Activated T-cell treated with anti-CD3 and anti-CD28 coated beads, Interleukin-2, amount 50 U/mL, for 24 hours (primary cell): ENCODE data around the gene SLC22A15.
"Not testable (repeated sequence)": the region's sequence is repeated elsewhere in the genome, so short reads cannot be mapped to it uniquely, and the experiment has no call there.

Experiments used
- DNase-seq: peaks from one replicate; pipeline ENCODE4 v3.0.0-alpha.2; 2020
- H3K27ac Mint-ChIP-seq: 2 replicates; pipeline ENCODE4 v1.8.0; 2020; ENCODE audit warnings: mild to moderate bottlenecking, mixed read lengths
- H3K27me3 Mint-ChIP-seq: 2 replicates; pipeline ENCODE4 v1.8.0; 2020; ENCODE audit warnings: mixed read lengths
- H3K36me3 Mint-ChIP-seq: 2 replicates; pipeline ENCODE4 v1.8.0; 2020; ENCODE audit warnings: low read depth, mixed read lengths
- H3K4me1 Mint-ChIP-seq: 2 replicates; pipeline ENCODE4 v1.8.0; 2020; ENCODE audit warnings: low read depth, mixed read lengths
- H3K4me3 Mint-ChIP-seq: 2 replicates; pipeline ENCODE4 v1.8.0; 2020; ENCODE audit warnings: mild to moderate bottlenecking, moderate library complexity, mixed read lengths
- H3K9me3 Mint-ChIP-seq: 2 replicates; pipeline ENCODE4 v1.8.0; 2020; ENCODE audit warnings: mixed read lengths

SLC22A15 gene

DNA sequence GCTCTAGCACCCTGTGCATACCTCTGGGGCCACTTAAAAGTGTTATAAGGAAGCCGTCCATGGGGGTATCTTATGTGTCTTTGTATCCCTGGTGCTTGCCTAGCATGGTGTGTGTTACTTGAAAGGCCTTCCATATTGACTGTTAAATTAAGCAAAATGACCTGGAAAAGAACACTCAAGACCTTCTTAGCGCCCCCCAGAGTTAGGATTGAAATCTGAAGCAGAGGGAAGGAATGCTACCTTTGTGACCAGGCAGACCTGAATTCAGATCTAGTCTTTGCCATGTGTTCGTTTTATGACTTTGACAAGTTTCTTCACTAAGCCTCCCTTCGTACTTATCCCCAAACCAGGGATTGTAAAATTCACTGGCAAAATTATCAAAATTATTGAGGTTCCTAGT, 59.9 kb downstream of the SLC22A15 start:
- DNase-seq, result no peak
- no peaks in the 10 kb centered on the region for H3K4me1 Mint-ChIP-seq
- no peaks in the 10 kb centered on the region for H3K36me3 Mint-ChIP-seq
- no peaks in the 10 kb centered on the region for H3K9me3 Mint-ChIP-seq
- peaks cover 3% of the 10 kb centered on the region for H3K27me3 Mint-ChIP-seq
- no peak overlapping the region for H3K27ac Mint-ChIP-seq
- H3K4me3 Mint-ChIP-seq, result no peak overlapping the region

DNA sequence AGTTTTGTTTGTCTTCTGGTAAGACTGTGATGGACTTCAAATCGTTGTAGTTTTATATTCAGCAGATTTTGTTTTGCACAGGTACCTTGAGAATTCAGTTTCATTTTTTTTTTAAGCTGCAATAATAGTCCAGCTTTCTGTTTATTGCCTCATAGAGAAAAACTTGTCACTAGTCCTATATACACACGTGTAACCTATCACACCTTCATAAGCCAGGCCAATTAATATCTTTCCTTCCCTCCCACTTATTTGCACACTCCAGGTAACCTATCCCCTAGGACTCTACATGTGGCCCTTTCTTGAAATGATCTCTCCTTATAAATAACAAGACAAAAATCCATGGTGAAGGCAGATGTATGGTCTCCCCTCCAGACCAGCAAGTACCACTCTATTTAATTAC, 62.4 kb downstream of the SLC22A15 start:
- Mint-ChIP-seq H3K9me3 (no peaks in the 10 kb centered on the region), H3K36me3 (no peaks in the 10 kb centered on the region), H3K4me3 (no peak overlapping the region), H3K4me1 (no peaks in the 10 kb centered on the region), H3K27ac (no peak overlapping the region), H3K27me3 (no peaks in the 10 kb centered on the region)
- DNase-seq, result no peak

DNA sequence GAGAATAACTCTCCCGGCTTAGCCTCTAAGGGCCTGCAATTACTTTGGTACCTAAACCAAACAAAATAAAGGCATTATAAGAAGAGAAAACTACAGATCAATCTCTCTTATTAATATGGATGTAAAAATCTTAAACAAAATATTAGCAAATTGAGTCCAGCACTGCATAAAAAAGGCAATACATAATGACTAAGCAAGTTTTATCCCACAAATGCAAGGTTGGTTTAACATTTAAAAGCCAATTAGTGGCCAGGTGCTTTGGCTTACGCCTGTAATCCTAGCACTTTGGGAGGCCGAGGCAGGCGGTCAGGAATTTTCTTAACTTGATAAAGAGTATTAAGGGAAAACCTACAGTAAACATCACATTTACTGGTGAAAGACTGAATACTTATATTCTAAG, 67.8 kb downstream of the SLC22A15 start:
- no peak overlapping the region for H3K27ac Mint-ChIP-seq
- DNase-seq, result no peak
- no peaks in the 10 kb centered on the region for H3K9me3 Mint-ChIP-seq
- H3K4me1 Mint-ChIP-seq, result no peaks in the 10 kb centered on the region
- no peak overlapping the region for H3K4me3 Mint-ChIP-seq
- no peaks in the 10 kb centered on the region for H3K36me3 Mint-ChIP-seq
- no peaks in the 10 kb centered on the region for H3K27me3 Mint-ChIP-seq

DNA sequence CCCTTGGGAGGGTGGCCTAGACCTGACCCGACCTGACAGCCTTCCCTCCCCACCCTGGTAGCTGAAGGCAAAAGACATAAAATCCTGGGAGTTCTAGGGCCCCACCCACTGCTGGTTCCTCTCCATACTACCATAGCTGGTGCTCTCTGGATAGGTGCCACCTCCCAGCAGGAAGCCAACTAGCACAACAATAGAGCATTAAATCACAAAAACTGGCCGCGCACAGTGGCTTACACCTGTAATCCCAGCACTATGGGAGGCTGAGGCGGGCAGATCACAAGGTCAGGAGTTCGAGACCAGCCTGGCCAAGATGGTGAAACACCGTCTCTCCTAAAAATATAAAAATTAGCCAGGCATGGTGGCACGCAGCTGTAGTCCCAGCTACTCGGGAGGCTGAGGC, 70.6 kb downstream of the SLC22A15 start:
- H3K36me3 Mint-ChIP-seq, H3K27ac Mint-ChIP-seq, H3K4me1 Mint-ChIP-seq, H3K9me3 Mint-ChIP-seq, DNase-seq, H3K4me3 Mint-ChIP-seq: not testable (repeated sequence)
- peaks cover 11% of the 10 kb centered on the region for H3K27me3 Mint-ChIP-seq

DNA sequence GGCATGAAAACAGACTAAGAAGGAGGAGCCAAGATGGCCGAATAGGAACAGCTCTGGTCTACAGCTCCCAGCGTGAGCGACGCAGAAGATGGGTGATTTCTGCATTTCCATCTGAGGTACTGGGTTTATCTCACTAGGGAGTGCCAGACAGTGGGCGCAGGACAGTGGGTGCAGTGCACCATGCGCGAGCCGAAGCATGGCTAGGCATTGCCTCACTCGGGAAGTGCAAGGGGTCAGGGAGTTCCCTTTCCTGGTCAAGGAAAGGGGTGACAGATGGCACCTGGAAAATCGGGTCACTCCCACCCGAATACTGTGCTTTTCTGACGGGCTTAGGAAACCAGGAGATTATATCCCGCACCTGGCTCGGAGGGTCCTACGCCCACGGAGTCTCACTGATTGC, 75.6 kb downstream of the SLC22A15 start:
- H3K27ac Mint-ChIP-seq, DNase-seq, H3K36me3 Mint-ChIP-seq, H3K4me3 Mint-ChIP-seq, H3K4me1 Mint-ChIP-seq, H3K9me3 Mint-ChIP-seq: not testable (repeated sequence)
- peaks cover 11% of the 10 kb centered on the region for H3K27me3 Mint-ChIP-seq

DNA sequence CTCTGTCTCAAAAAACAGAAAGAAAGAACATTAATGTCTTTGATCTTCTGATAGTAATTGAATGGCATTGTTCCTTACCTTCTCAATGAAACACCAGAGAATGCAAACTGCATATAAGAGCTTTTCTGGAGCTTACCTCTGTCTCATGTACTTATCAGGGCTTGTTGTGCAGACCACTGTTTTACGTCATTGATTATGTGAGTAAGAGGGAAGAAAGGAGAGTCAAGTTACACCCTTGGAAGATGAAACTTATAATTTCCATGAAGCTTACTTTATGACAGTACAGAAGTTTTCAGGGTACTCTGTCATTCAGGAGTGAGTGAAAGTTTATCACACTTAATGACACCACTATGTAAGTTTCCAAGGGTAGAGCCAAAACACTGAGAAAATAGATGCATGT, 85.9 kb downstream of the SLC22A15 start:
- no peak for DNase-seq
- Mint-ChIP-seq H3K9me3 (peaks cover 14% of the 10 kb centered on the region), H3K4me1 (no peaks in the 10 kb centered on the region), H3K4me3 (no peak overlapping the region), H3K27me3 (peaks cover 14% of the 10 kb centered on the region), H3K27ac (no peak overlapping the region), H3K36me3 (no peaks in the 10 kb centered on the region)

DNA sequence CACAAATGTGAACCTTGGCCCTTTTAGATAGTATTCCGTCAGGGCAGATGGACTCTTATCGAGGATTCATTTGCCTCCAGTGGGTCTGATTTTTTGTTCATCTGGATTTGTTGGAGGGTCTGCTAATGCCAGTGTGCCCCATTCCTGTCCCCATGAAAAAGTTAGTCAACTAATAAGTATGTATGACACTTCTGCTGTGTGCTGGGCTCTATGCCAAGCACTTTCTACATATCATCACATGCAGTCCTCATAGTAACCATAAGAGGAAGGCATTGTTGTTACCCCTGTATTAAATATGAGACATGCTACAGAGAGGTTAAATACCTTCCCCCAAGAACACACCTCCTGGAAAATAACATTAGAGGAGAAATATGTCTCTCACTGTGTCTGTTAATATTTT, 88.3 kb downstream of the SLC22A15 start:
- no peak overlapping the region for H3K27ac Mint-ChIP-seq
- no peak overlapping the region for H3K4me3 Mint-ChIP-seq
- DNase-seq, result no peak
- peaks cover 17% of the 10 kb centered on the region for H3K27me3 Mint-ChIP-seq
- H3K36me3 Mint-ChIP-seq, result no peaks in the 10 kb centered on the region
- peaks cover under 1% of the 10 kb centered on the region for H3K9me3 Mint-ChIP-seq
- H3K4me1 Mint-ChIP-seq, result no peaks in the 10 kb centered on the region

DNA sequence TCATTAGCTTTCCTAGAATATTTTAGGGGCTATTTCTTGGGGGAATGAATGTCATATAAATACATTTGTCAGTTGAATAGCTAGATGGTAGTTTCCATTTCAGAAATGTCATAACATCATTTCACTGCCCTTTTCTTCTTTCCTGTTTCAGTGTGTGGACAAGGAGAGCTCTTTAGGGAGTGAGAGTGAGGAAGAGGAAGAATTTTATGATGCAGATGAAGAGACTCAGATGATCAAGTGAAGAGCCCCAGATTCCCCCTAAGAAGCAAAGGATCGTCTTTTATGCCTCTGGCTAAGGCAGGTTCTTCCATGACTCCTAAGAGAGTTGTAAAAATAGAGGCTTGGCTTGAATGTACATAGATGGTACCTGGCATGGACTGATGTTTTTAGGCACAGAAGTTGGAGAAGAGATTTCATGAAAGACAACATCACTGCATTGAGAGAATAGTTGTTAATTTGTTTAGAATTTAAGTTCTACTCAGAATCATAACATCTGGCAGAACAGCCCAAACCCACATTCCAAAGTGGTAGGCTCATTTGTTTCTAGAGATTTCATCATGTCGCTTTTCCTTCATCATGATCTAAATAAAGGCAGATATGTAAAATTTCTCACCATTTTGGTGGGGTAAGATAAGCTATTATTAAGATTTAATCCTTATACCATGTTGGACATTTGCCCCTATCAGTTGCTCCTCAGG, 90.7 kb downstream of the SLC22A15 start:
- H3K36me3 Mint-ChIP-seq, result no peaks in the 10 kb centered on the region
- H3K27me3 Mint-ChIP-seq, result peaks cover 18% of the 10 kb centered on the region

DNA sequence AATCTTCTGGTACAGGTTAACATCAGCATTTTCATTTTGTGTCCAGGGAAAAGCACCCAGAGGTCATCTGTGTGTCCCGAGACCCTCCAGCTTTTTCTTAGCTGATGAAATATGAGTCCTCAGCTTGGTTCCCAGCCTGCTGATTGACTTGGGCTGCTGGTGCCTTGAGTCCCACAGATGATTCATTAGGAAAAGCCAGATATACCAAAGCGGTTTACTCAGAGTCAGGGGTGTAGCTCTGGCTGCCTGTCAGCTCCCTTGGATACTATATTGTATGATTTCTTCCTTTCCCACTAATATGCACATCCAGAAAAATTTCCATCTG, 91.2 kb downstream of the SLC22A15 start:
- Mint-ChIP-seq H3K27me3 (peaks cover 18% of the 10 kb centered on the region), H3K9me3 (no peaks in the 10 kb centered on the region), H3K36me3 (no peaks in the 10 kb centered on the region), H3K27ac (no peak overlapping the region), H3K4me1 (no peaks in the 10 kb centered on the region), H3K4me3 (no peak overlapping the region)
- DNase-seq, result no peak

More for the DNA sequence above, 90.7 kb downstream of the SLC22A15 start:
- no peak overlapping the region for H3K27ac Mint-ChIP-seq
- DNase-seq, result no peak
- no peaks in the 10 kb centered on the region for H3K4me1 Mint-ChIP-seq
- no peaks in the 10 kb centered on the region for H3K9me3 Mint-ChIP-seq
- H3K4me3 Mint-ChIP-seq, result no peak overlapping the region

DNA sequence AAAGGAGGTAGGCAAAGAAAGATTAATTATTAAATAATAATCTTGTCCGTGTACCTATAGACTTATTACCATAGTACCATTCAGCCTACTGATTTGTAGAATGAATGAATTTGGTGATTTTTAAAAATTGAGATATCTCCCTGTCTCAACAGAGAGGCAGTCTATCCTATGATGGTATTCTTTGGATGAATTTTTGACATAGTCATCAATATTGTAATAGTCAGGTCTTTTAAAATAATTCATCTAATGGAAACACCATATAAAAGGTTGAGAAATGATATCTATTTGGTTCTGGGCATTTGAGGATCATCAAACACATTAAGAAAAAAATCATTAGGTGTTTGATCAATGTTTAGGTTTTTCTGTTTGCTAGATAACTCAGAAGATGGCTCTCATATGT, 99.3 kb downstream of the SLC22A15 start:
- Mint-ChIP-seq H3K27ac (no peak overlapping the region), H3K36me3 (no peaks in the 10 kb centered on the region), H3K27me3 (peaks cover 2% of the 10 kb centered on the region), H3K4me3 (no peak overlapping the region), H3K4me1 (no peaks in the 10 kb centered on the region), H3K9me3 (no peaks in the 10 kb centered on the region)
- DNase-seq, result no peak

DNA sequence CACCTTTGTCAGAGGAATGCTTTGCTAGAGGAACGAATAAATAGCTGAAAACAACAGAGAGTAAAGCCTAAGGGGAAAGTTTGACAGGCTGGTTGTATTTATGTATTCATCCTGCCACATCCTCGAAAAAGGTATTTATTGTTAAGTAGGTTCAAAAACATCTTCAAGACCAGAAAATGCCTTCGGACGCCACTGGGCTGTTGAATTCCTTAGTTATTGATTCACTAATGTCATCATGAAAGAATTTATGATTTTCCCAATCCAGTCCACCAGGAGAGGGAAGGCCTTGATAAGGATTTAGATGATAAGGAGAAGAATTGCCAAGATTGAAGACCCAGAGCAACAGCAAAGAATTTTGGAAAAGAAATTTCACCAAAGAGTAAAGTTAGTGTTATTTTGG, 99.7 kb downstream of the SLC22A15 start:
- no peaks in the 10 kb centered on the region for H3K9me3 Mint-ChIP-seq
- H3K27ac Mint-ChIP-seq, result no peak overlapping the region
- peaks cover 2% of the 10 kb centered on the region for H3K27me3 Mint-ChIP-seq
- H3K4me1 Mint-ChIP-seq, result no peaks in the 10 kb centered on the region
- no peak for DNase-seq
- H3K4me3 Mint-ChIP-seq, result no peak overlapping the region
- H3K36me3 Mint-ChIP-seq, result no peaks in the 10 kb centered on the region

DNA sequence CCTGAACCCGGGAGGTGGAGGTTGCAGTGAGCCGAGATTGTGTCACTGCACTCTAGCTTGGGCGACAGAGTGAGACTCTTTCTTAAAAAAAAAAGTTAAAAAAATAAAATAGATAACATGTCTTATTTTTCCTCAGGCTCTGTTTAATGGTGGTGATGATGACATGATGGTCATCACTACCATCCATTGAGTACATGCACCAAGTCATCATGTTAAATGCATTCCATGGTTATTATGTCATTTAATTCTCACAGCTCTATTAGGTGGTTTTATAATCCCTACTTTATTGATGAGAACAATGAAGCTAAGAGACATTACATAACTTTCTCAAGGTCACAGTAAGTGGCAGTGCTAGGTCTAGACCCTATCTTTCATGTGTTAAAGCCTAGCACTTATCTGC, 100.5 kb downstream of the SLC22A15 start:
- no peak overlapping the region for H3K27ac Mint-ChIP-seq
- H3K4me1 Mint-ChIP-seq, result no peaks in the 10 kb centered on the region
- no peak overlapping the region for H3K4me3 Mint-ChIP-seq
- H3K36me3 Mint-ChIP-seq, result no peaks in the 10 kb centered on the region
- DNase-seq, result no peak
- H3K27me3 Mint-ChIP-seq, result peaks cover under 1% of the 10 kb centered on the region
- H3K9me3 Mint-ChIP-seq, result no peaks in the 10 kb centered on the region

DNA sequence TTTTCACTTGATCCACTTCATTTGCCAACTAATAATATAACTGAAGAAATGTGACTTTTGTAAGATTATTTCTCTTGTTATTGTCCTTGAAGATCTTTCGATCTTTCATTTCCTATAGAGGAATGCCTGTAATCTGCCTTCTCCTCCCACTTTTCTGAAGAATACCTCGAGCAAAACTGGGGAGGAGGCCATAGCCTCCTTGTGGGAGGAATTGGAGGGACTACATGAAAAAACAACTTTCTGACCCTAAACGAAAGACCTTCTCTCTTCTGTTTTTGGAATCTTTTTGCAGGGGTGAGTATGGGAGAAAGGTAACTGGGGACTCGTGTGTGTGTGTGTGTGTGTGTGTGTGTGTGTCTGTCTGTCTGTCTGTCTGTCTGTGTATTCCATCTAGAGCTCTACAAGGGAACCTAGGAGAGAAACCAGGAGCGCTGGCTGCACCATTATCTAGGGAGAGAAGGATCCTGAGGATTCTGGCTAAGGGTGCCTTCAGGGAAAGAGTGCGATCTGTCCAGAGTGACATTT, 102.4 kb downstream of the SLC22A15 start:
- DNase-seq, result no peak
- no peaks in the 10 kb centered on the region for H3K9me3 Mint-ChIP-seq
- H3K4me1 Mint-ChIP-seq, result no peaks in the 10 kb centered on the region
- no peaks in the 10 kb centered on the region for H3K27me3 Mint-ChIP-seq
- no peak overlapping the region for H3K27ac Mint-ChIP-seq
- no peaks in the 10 kb centered on the region for H3K36me3 Mint-ChIP-seq
- H3K4me3 Mint-ChIP-seq, result no peak overlapping the region

DNA sequence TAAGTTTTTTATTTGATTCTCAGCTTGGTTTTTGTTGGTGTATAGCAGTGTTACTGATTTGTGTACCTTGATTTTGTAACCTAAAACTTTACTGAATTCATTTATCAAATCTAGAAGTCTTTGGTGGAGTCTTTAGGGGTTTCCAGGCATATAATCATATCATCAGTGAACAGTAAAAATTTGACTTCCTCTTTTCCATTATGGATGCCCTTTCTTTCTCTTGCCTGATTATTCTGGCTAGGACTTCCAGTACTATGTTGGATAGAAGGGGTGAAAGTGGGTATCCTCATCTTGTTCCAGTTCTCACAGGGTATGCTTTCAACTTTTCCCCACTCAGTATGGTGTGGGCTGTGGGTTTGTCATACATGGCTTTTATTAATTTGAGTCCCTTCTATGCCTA, 111.3 kb downstream of the SLC22A15 start:
- H3K4me1 Mint-ChIP-seq, result no peaks in the 10 kb centered on the region
- no peak overlapping the region for H3K27ac Mint-ChIP-seq
- peaks cover 31% of the 10 kb centered on the region for H3K27me3 Mint-ChIP-seq
- H3K4me3 Mint-ChIP-seq, result no peak overlapping the region
- H3K9me3 Mint-ChIP-seq, result peaks cover 32% of the 10 kb centered on the region
- no peak for DNase-seq
- peaks cover 4% of the 10 kb centered on the region for H3K36me3 Mint-ChIP-seq

DNA sequence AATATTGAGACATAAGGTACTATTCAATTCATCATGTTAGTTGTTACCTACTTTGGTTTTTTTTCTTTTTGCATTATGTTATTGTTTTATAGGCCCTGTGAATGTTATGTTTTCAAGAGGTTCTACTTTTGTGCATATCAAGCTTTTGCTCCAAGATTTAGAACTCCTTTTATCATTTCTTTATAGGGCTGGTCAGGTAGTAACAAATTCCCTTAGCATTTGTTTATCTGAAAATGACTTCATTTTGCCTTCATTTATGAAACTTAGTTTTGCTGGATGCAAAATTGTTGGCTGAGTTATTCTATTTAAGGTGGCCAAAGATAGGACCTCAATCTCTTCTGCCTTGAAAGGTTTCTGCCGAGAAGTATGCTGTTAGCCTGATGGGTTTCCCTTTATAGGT, 113.6 kb downstream of the SLC22A15 start:
- no peak overlapping the region for H3K27ac Mint-ChIP-seq
- no peaks in the 10 kb centered on the region for H3K4me1 Mint-ChIP-seq
- peaks cover 32% of the 10 kb centered on the region for H3K9me3 Mint-ChIP-seq
- H3K36me3 Mint-ChIP-seq, result peaks cover 4% of the 10 kb centered on the region
- no peak for DNase-seq
- H3K27me3 Mint-ChIP-seq, result peaks cover 31% of the 10 kb centered on the region
- no peak overlapping the region for H3K4me3 Mint-ChIP-seq

DNA sequence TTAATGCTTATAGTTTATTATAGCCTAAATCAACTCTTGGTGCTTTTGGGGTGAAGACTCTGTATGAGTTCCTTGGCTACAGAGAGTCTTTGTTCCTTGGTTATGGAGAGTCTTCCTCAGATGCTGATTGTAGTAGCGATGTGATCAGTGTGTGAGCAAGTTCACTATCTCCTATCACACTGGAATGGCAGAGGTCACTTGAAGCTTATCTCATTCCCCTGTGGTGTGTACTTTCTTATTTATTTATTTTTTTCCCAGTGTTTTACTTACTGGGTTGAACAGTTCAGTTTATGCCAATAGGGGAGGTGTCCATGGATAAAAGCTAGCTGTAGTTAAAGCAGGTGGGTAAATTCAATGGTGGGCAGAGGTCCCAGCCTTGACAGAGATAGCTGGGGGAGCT, 114.8 kb downstream of the SLC22A15 start:
- no peaks in the 10 kb centered on the region for H3K4me1 Mint-ChIP-seq
- H3K9me3 Mint-ChIP-seq, result peaks cover 35% of the 10 kb centered on the region
- H3K27me3 Mint-ChIP-seq, result peaks cover 26% of the 10 kb centered on the region
- no peak overlapping the region for H3K27ac Mint-ChIP-seq
- no peak overlapping the region for H3K4me3 Mint-ChIP-seq
- DNase-seq, result no peak
- H3K36me3 Mint-ChIP-seq, result peaks cover 4% of the 10 kb centered on the region
